ENCODE data around the gene IER5L.

The IER5L gene

DNA sequence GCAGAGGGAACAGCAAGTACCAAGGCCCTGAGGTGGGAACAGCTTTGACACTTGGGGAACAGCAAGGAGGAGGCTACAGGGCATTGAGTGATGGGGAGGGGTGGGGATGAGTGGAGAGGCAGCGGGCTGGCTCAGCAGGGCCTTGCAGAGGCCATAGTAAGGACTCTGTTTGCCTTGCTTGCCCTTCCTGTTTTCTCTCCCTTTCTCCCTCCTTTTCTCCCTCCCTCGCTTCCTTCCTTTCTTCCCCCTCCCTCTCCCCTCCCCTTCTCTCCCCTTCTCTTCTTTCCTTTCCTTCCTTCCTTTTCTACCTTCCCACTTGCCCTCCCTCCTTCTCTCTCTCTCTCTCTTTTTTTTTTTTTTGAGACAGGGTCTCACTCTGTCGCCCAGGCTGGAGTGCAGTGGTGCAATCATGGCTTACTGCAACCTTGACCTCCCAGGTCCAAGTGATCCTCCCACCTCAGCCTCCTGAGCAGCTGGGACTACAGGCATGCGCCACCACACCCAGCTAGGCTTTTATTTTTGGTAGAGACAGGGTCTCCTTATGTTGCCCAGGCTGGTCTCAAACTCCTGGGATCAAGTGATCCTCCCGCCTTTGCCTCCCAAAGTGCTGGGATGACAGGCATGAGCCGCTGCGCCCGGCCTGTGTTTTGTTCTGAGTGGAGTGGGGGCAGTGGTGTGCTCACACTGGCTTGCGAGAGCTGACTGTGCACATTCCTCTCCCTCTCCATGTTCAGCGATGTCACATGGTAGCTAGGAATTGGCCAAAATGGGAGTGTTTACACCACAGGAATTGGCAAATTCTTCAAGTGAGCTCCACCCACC, 17.1 kb downstream of the IER5L start:
- DNase-seq = no peak

DNA sequence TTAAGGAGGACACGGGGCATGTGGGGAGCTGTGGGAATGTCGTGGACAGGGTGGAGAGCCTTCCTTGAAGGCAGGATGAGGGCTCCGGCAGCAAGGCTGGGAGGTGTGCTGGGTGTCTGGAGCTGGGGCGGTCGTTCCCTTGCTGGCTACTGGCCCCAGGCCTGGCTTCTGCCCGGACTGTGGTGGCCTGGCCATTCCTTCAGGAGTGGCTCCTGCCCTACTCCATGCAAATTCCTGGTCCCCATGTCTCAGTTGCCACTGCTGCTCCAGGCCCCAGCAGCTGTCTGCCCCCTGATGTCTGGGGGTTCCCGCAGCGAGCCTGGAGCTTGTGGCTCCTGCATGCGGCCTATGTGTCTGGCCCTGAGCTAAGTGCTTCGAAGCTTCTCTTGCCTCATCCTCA, 21.9 kb downstream of the IER5L start:
- DNase-seq = no peak

DNA sequence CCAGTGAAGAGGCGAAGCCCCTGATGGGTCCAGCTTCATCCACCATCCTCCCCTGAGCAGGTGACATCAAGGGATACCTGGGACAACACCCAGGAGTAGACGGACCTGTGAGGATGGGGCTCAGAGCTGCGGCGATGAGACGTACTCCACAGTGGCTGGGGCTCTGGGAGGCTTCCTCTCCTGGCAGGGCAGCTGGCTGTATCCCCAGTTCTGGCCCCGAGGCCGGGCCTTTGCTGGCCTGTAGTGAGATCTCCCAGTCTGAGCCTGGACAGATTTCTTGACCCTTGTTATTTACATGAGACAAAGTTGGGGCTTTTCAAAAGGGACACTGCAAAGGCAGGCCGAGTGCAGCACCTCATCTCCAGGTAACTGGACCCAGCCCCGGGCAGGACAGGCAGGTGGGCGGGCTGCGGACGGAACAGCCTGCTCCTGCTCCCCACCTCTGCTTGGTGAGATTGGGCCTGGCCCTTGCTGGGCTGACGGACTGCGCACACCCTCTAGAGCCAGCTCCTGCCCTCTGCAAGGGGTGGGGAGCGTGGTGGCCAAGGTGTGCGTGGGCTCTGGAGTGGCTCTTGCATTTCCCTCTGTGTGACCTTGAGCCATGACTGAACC, 23.1 kb downstream of the IER5L start:
- DNase-seq = no peak

GRCh38 chr9:129151469-129151868, 26.6 kb downstream of the IER5L start:
- DNase-seq = no peak

- DNase-seq = no peak
Measured at GRCh38 chr9:129150672-129151211, 27.3 kb downstream of the IER5L start.

GRCh38 chr9:129150122-129150521, 27.9 kb downstream of the IER5L start:
- DNase-seq = no peak

- DNase-seq = no peak
Measured at GRCh38 chr9:129149442-129149841, 28.6 kb downstream of the IER5L start.

DNA sequence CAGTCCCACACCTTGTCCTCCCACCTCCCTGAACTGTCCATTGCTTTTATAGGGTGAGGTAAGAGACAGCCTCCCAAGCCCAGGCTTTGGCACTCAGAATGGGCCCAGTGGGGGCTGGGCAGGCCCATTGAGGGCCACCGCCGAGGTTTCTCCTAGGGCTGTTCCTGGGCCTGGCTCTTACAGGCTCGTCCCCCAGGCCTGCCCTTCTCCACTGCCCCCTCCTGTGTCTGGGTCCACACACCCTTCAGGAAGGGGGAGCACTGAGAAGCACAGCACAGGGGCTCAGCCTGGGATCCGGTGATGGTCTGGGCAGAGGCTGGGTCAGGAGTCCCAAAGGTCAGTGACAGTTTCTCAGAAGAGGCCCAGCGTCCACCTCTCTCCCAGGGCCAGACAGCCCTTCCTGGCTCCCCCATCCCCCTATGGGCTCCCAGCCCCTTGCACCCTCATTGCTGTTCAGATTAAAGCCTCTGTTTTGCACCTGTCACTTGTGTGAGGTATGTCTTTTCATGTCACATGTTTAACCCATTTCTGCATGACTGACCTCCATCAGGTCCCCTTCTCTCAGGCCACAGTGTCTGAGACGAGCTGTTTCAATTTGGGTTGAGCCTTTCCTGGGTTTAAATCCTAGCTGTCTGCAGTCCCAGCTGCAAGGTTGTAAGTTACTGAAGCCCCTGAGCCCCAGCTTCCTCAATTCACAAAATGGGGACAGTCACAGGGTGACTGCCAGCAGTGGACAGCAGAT, 29.4 kb downstream of the IER5L start:
- no peak for DNase-seq

DNA sequence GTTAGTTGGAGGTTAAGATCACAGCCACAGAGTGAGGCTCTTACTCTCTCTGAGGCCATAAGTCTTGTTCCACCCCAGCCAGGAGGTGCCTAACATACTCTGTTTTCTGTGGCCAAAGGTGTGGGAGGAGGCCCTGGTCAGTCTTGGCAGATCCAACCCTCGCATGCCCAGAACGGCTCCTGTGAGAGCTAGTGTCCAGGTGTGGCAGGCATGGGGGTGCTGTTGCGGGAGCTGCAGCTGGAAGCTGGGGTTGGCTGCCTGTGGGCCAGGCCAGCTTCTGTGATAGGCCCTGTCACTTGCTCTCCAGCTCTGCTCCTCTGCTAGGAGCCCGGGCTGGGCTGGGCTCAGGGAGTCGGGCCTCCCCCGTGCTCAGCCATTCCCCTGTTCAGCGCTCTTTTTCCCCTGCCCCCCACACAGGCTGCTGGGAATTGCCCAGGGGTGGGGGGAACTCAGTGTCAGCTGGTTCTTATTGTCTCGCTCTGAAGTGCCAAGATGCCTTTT, 31.6 kb downstream of the IER5L start:
- DNase-seq = no peak

DNA sequence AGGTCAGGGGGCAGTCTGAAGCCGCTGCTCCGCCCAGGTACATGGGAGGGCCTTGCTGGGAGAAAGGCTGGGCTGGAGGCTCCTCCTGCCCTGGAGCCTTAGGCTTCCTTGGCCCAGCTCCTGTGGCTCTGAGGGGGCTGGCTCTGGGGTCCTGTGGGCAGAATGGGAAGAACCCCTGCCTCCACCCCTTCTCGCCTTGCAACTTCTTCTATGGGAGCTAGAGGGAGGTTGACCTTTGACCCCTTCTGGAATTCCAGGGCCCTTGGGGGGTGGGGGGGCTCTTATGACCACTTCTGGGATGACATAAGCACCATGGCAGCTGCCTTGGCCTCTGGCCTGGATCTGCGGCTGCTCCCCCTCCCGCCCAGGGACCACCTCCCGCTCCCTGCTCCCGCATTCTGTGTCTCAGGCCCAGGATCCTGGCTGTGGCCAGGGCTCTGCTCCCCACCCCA, 32.2 kb downstream of the IER5L start:
- no peak for DNase-seq

DNA sequence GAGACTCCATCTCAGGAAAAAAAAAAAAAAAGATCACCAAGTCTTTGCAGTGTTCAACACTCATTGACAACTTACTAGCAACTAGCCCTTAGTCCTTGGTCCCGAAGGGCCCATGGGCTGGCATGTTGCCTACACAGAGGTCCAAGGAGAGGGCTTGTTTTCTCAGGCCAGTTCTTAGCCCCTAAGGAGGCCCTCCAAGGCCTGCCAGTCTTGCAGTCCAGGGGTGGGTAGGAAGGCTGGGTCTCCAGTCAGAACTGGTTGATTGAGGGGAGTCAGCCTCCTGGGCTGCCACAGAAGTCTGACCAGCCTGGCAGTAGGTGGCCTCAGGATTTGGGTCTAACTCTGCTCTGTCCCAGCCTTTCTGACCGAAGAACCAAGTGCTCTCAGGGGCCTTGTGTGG, 32.7 kb downstream of the IER5L start:
- no peak for DNase-seq

DNA sequence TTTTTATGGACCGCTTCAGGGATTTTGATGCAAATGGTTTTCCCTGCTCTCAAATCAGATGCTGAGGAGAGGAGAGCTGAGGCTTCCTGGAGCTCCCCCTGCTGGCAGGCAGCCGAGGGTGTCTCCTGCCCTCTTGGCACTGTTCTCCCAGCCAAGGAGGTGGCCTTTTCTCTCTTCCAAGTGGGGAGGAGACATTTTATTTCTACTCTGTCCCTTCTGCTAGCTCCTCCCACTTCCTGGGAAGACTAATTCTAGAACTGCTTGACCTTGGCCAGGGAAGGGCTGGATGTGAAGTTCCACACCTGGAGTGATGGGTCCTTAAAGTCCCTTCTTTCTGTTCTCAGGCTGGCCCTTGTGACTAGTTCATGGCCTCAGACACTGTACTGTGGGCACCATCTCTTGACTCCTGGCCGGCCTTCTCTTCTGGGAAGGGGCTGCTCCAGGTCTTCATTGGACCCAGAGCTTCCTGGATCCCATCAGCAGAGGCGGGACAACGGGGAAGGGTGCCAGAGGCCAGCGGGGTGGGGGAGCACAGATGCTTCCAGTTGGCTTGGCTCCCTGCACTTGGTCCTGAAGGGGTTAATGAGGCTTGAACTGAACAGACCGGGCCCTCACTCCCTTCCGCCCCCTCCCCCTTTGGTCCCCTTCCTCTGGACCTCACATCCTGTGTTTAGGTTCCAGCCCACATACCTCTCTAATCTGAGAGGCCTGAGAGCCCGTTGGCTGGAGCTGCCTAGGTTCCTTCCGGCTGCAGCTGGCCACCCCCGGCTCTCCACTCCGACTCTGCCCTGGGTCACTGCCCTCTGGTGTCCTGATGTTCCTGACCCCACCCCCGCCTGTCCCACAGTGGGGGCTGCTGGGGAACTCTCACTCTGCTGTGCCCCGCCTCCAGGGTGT, 34.8 kb downstream of the IER5L start:
- DNase-seq = peak; percentile 27

DNA sequence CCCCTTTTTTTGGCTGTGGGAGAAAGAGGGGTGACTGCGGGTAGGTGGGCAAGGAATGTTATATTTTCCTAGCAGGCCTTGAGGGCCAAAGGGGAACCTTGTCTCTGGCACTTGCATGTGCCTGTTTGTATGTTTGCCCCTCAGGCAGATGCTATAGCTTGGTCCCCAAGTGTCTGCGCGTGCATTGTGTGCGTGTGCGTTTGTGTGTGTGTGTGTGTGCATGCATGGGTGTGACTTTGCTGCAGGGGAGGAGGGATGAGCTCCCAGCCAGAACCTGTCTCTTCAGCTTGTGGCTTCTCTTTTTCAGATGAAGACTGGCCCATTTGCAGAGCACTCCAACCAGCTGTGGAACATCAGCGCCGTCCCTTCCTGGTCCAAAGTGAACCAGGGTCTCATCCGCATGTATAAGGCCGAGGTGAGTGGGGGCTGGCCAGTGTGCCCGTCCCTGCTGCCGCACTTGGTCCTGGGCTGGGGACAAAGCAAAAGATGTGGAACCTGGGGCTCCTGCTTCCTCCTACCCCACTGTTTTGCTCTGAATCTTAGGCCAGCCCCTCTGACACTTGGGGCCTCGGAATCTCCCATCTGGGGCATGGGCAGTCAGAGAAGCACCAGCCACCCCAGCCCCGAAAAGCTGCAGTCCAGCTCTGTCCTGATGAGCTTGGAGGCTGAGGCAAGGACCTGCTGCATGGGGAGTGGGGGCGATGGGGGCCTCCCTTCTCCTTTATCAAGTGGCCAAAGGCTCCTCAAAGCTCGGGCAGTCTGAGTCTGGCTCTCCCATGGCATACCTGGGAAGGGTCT, 35.7 kb downstream of the IER5L start:
- DNase-seq = no peak

DNA sequence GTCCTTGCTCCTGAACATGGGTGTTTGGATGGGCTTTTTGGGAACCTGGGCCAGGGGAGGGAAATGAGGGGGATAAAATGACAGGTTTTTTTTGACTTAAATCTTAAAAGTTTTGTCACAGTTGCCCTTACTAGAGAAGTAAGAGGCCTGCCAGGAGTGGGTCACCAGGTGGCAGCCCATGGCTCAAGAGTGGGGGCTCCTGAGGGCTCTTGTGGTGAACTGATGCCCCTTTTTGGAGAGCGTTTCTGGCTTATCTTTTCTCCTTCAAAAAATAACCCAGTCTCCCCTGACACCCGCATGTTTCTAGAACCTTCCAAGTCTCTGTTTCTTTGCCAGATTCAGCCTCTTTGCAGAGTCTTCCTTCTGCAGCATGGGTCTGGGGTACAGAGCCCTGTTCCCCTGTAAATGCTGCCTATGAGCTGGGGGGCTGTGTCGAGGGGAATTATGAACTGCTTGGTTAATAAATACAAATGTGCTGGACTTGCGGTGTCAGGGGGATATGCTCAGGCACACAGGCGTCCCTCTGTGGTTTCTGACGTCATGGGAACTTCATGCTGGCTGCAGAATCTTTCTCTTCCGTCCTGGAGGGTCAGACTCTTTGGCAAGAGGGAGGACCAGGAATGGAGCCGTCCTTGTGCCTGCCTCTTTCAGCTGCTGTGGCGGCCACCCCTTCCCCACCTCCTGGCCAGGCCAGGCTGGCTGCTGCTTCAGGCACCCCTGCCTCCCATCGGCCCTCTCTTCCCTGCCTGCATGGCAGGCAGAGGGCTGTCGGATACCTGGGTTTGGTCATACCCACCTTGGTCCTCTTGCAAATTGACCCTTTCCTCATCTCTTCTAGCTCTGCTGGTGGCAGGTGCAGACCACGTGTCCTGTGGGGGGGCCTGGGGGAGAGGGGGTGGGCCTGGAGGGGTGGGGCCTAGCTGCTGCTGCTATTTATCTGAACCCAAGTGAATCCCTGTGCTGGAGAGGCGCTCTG, 36.7 kb downstream of the IER5L start:
- DNase-seq = no peak

GRCh38 chr9:129140397-129141065, 37.5 kb downstream of the IER5L start:
- peak; percentile 56 for DNase-seq

DNA sequence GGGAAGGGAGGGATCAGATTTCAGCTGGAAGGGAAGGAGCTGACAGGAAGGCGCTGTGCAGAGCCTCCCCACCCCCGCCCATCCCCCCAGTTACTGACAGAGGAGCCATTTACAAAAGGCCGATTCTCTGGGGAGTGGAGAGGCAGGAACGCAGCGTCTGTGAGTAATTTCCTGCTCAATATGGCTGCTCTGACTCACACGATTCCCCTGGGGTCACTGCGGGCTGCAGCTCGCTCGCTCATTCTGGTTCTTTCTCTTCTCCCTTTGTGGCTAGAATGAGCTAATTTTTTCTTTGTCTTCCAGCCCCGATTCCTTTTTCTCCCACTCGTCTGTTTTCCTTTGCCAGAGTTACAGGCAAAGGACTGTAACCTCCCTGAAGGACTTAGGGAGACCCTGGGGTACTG, 38.1 kb downstream of the IER5L start:
- DNase-seq = peak; percentile 95

DNA sequence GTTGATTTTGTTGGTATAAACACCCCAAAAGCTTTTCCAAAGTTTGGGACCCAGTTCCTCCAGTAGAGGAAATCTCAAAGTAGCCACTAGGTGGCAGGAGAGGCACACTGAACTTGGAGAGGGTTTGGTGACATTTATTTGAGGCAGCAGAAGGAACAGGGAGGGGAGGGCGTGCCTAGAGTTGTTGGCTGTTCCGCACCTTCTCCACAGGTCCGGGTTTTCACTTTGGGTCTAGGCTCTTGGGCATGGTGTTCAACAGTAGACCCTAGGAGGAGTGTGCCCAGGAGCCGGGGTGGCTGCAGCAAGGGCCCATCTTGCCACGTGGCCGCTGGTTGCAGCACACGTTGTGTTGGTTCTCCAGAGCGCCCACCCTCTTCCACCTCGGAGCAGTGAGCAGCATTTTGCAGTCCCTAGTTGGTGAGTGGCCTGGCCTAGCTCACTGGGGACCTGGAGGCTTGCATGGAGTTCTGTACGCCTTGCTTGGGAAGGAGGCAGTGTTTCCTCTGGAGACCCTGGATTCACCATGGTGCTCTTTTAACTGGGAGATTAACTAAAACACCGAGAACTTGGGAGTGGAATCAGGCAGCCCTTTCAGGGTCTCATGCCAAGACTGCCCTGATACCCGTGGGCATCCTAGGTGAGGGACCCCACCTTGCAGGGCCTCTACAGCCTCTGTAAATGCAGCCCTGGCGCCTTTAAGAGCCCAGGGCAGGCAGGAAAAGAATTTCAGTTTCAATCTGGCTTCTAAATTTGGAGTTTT, 38.6 kb downstream of the IER5L start:
- peak; percentile 83 for DNase-seq

DNA sequence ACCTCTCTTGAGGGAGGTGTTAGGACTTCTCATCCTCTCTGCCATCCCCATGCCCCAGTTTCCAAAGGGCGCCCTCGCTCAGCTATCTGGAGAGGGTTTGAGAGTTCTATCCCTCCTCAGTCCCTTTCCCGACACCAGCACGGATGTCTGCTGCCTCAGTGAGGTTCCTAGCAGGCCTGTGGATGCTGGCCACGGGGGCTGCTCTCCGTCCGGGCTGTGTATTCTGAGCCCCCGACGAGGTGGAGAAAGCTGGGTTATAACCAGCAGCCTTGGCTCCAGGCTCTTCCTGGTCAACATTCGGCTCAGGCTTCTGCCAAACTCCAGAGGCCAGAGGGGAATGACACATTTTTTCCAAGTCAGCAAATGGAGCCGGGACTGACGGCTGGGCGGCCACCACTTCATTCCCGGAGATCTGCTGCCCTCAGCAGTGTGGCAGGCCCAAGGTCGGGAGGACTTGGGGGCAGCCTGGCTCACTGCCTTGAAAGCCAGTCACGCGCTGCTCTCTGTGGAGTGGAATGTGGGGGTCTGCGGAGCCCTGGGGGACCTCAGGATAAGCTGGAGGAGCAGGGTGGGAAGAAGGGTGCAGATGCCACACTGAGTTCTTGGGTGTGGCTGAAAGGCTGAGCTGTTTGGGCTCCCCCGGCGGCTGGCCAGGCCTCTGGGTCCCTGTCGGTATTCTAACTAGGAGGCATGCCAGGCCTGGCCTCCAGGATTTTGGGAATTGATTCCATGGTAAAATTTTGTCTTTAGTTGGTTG, 39.4 kb downstream of the IER5L start:
- no peak for DNase-seq

Measured in NCI-H1694 treated with DMSO at 0.1 percent for 48 hours (cell line).